ENCODE data around the gene MGP.

DNA sequence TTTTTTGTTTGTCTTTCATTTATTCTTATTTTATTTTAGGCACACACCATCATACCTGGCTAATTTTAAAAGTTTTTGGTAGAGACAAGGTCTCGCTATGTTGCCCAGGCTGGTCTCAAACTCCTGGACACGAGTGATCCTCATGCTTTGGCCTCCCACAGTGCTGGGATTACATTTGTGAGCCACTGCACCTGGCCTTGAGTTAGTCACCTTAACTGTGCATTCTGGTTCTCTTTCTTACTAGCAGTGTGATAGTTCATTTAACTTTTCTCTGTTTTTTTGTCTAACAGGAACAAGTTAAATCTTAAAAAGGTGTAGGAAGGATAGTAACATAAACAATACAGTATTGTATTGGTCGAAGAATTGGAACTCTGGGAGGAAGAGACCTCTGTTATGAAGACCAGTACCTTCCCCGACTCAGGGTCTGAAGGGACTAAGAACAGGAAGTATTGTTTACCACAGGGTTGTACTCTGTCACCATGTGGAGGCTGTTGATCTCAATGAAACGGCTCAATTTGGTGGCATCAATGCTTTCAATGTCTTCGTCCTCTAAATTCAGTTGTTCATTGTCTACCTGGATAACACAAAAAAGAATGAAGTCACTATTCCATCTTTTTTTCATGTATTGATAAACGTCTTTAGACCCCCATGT, 34.9 kb upstream of the MGP start:
- TF ChIP-seq NFE2L2 (IDR thresholded peaks at IDR 0.05; ENCODE audit: low read depth, low read length), result no peak
- TF ChIP-seq POLR2A (IDR thresholded peaks at IDR 0.05; ENCODE audit: low read depth, low read length), result no peak
- TF ChIP-seq, protein P1, sequence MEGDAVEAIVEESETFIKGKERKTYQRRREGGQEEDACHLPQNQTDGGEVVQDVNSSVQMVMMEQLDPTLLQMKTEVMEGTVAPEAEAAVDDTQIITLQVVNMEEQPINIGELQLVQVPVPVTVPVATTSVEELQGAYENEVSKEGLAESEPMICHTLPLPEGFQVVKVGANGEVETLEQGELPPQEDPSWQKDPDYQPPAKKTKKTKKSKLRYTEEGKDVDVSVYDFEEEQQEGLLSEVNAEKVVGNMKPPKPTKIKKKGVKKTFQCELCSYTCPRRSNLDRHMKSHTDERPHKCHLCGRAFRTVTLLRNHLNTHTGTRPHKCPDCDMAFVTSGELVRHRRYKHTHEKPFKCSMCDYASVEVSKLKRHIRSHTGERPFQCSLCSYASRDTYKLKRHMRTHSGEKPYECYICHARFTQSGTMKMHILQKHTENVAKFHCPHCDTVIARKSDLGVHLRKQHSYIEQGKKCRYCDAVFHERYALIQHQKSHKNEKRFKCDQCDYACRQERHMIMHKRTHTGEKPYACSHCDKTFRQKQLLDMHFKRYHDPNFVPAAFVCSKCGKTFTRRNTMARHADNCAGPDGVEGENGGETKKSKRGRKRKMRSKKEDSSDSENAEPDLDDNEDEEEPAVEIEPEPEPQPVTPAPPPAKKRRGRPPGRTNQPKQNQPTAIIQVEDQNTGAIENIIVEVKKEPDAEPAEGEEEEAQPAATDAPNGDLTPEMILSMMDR (conservative IDR thresholded peaks at IDR 0.05; ENCODE audit: low read depth, low read length), result no peak
- TF ChIP-seq CEBPB (IDR thresholded peaks at IDR 0.05; ENCODE audit: low read depth, low read length), result no peak
- TF ChIP-seq CHD1 (IDR thresholded peaks at IDR 0.05; ENCODE audit: low read depth, low read length), result no peak
- TF ChIP-seq RFX5 (IDR thresholded peaks at IDR 0.05; ENCODE audit: low read depth, low read length), result no peak
- TF ChIP-seq MAFK (IDR thresholded peaks at IDR 0.05; ENCODE audit: low read depth, low read length), result no peak
- no peak for TF ChIP-seq BHLHE40 (IDR thresholded peaks at IDR 0.05; ENCODE audit: low read depth, low read length)
- no peak for TF ChIP-seq USF2 (IDR thresholded peaks at IDR 0.05; ENCODE audit: low read depth, low read length)
- no peak for TF ChIP-seq SMC3 (IDR thresholded peaks at IDR 0.05; ENCODE audit: low read depth, low read length)
- TF ChIP-seq RAD21 (IDR thresholded peaks at IDR 0.05; ENCODE audit: low read length), result no peak

All from IMR-90 (cell line).